HL-60 (cell line): ENCODE measurements around the gene IL4R.

ENCODE experiments used
- DNase-seq, 2 experiments: peaks; one replicate each; pipeline ENCODE4 v3.0.0-alpha.2; 2010 to 2020; ENCODE audit warnings: low read depth in 1 of 2, low spot score in 1 of 2
- H3K27ac ChIP-seq: fragments of 250-450 bp; sonication (Bioruptor Pico); replicated peaks from 2 replicates; pipeline ENCODE4 v1.5.1; 2020; ENCODE audit warnings: mild to moderate bottlenecking, moderate library complexity
- H3K27me3 ChIP-seq: fragments of 250-450 bp; sonication (Bioruptor Pico); 2 replicates; pipeline ENCODE4 v1.5.1; 2021; ENCODE audit warnings: mild to moderate bottlenecking, moderate library complexity; ENCODE audit not compliant: insufficient read depth, poor library complexity, severe bottlenecking
- H3K4me3 ChIP-seq: replicated peaks from 2 replicates; pipeline ENCODE4 v1.5.1; 2011; ENCODE audit warnings: mild to moderate bottlenecking, control low read depth, low read length; ENCODE audit not compliant: insufficient read depth
- CTCF ChIP-seq: IDR thresholded peaks from one replicate; pipeline ENCODE4 v1.5.1; 2011; ENCODE audit warnings: low read length, control low read depth, inconsistent platforms; ENCODE audit not compliant: insufficient read depth
- GABPA ChIP-seq: IDR thresholded peaks from 2 replicates; pipeline ENCODE4 v1.6.1; 2012; ENCODE audit warnings: low read depth
- POLR2AphosphoS5 ChIP-seq: IDR thresholded peaks from 2 replicates; pipeline ENCODE4 v1.6.1; 2012; ENCODE audit warnings: low read depth
- REST ChIP-seq: IDR thresholded peaks from 2 replicates; pipeline ENCODE4 v1.6.1; 2012; ENCODE audit warnings: low read depth; ENCODE audit not compliant: insufficient replicate concordance
- SPI1 ChIP-seq: IDR thresholded peaks from 2 replicates; pipeline ENCODE4 v1.6.1; 2012; ENCODE audit warnings: low read depth, mild to moderate bottlenecking, borderline replicate concordance

Gene IL4R

DNA sequence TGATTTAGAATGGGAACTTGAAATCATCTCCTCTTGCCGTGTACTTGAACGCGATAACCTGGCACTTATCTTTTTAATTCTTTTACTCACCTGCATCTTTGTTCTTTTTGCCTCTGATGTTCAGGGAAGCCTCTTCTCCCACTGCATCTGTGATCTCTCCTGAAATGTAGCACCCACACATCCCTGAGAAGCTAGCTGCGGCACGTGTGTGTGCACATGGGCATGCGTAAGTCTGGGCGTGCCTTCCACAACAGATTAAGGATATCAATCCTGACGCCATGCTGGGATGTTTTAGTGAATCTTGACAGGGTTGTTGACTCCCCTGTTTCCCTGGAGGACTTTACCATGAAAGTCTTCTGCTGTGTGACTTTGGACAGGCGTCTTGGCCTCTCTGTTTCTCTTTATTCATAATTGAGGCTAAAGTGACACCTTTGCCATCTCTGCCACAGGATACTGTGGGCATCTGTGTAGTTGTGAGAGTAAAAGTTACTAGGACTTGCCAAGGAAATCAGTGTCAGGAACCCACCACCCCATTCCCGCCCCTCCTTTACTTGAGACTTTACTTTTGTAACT lies 20.5 kb downstream of the IL4R start:
- Histone ChIP-seq H3K27me3 (no peaks in the 10 kb centered on the region), H3K4me3 (no peak overlapping the region), H3K27ac (no peak overlapping the region)
- no peak for TF ChIP-seq SPI1
- no peak for TF ChIP-seq CTCF
- TF ChIP-seq REST = no peak
- no peak for TF ChIP-seq GABPA
- TF ChIP-seq POLR2AphosphoS5 = no peak
- DNase-seq = no peak

GRCh38 chr16:27334838-27335237 lies 21.1 kb downstream of the IL4R start:
- H3K27ac ChIP-seq = no peak overlapping the region
- no peak overlapping the region for H3K4me3 ChIP-seq
- no peak for DNase-seq
- no peak for TF ChIP-seq GABPA
- no peak for TF ChIP-seq SPI1
- no peak for TF ChIP-seq CTCF
- no peak for TF ChIP-seq POLR2AphosphoS5
- no peak for TF ChIP-seq REST
- H3K27me3 ChIP-seq = no peaks in the 10 kb centered on the region

GRCh38 chr16:27335349-27336053 lies 21.7 kb downstream of the IL4R start:
- H3K27me3 ChIP-seq = no peaks in the 10 kb centered on the region
- H3K4me3 ChIP-seq = no peak overlapping the region
- H3K27ac ChIP-seq = no peak overlapping the region
- DNase-seq = no peak
- no peak for TF ChIP-seq REST
- no peak for TF ChIP-seq SPI1
- no peak for TF ChIP-seq GABPA
- no peak for TF ChIP-seq POLR2AphosphoS5
- no peak for TF ChIP-seq CTCF
